UCSD-AML1 (cell line): ENCODE results near the gene ENTREP3.

Experiments used
- DNase-seq: peaks from one replicate; lab custom pipeline; 2025; ENCODE audit not compliant: unreplicated experiment; lab: John Stamatoyannopoulos, UW

The ENTREP3 gene

DNA sequence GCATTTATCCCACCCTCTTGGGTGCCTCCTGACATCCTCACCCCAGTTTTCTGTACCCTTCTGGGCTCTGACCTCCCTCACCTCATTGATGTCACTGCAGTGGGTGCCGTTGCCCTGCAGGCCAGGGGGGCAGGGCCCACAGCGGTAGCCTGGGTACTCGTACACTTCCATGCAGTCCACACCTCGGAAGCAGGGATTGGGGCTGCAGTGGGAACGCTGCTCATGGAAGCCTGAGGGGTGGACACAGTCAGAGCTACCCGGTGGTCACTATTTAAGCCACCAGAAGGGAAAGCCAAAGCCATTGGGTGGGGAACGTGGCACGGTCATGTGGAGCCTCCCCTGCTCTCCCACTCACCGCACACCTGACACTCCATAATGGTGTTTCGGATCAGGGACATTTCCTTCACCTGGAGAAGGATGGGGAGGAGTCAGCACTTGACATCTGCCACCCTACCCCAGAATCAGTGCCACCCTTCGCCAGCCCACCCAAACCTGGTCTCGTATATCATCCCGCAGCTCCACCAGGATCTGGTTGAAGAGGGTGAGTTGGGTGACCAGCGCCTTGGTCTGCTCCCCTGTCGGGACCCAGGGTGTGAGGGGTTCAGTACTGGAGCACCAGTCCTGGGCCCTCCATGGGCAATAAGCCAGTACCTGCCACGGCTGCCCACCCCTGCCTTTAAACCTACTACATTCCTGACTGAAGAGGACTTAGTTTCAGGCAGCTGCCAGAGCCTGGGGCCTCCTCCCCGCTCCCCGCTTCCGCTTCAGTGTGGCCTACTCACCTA, 52.4 kb downstream of the ENTREP3 start:
- DNase-seq = no peak

DNA sequence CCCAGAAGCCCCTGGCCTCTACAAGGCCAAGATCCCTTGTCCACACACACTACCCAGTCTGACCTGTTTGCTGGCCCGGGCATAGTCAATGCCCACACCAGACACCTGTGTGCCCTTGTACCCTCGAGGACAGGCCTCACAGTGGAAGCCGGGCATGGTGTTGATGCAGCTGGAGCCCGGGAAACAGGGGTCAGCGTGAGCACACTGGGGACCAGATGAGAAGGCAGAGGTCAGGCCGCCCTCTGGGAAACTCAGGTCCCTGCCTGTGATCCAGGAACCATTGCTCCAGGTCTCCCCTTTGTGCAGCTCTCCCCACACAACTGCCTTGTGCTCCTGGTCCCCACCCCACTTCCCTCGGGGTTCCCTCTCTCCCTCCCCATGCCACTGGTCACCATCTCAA, 53.1 kb downstream of the ENTREP3 start:
- no peak for DNase-seq

DNA sequence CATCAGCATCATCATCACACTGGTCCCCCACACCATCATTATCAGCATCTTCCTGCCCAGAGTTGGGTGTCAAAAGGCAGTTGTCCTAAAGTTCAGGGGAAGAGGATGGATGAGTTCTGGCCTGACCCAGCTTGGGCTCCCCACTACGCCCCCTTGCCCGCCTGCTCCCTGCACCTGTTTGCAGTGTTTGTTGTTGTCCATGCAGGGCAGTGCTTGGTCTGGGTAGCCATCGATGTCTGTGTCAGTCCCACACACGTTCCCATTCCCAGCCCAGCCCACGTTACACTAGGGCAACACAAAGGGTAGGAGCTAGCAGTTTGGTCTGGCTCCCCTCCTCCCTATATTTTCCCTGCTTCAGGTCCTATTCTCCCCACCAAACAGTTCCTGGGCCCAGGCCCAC, 54.4 kb downstream of the ENTREP3 start:
- DNase-seq = no peak

DNA sequence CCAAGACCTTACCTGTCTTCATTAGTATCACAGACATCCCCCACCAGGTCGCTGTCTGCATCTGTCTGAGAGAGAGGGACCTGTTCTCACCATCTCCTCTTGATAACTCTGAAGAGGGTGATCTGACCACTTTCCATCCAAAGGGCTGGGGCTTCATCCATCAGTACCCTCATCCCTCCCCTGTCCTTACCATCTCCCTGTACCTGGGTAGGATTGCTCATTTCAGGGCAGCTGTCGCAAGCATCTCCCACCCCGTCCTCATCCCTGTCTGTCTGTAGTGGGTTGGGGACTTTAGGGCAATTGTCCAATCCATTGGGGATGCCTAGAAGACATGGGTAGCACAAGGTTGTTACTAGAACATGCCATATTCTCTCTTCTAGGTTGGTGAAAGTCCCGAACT, 55.5 kb downstream of the ENTREP3 start:
- DNase-seq = no peak

DNA sequence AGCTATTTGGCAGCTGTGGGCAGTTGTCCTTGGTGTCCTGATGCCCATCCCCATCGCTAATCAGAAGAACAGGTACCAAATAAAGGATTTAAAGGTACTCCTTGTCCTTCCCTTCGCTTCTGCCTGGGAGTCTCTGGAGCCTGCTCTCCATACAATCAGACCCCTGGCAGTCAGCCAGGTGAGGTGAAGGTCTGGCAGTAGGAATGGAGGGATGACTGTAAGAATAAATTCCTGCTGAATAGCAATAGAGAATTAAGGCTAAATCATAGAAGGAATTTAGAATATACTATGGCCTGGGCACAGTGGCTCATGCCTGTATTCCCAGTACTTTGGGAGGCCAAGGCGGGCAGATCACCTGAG, 56.8 kb downstream of the ENTREP3 start:
- DNase-seq = no peak

DNA sequence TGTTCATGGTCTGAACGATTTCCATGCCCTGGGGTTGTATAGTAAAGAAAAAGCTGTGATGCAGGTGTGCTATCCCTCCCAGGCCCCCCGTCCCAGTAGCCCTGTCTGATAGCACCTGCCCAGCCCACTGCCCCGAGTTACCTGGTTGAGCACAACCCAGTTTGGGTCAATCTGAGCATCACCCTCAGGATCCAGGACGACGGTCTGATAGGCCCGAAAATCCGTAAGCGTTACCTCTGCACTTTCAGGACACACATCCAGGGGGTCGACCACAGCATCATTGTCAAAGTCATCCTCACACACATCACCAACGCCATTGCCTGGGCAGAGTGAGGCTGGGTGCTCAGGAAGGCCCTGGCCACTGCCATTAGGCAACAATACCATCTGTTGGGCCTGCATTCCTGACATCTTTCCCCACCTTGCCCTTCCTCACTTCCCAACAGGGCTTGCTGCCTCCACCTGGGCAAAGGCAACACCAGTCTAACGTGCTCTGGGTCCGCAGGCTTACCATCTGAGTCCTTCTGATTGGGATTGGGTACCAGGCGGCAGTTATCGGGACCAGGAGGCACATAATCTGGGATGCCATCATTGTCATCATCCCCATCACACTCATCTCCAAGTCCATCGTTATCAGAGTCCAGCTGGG, 57.3 kb downstream of the ENTREP3 start:
- no peak for DNase-seq
